ENCODE results near the gene C1orf74.
"Not testable (repeated sequence)": the region's sequence is repeated elsewhere in the genome, so short reads cannot be mapped to it uniquely, and the experiment has no call there.

Gene C1orf74

DNA sequence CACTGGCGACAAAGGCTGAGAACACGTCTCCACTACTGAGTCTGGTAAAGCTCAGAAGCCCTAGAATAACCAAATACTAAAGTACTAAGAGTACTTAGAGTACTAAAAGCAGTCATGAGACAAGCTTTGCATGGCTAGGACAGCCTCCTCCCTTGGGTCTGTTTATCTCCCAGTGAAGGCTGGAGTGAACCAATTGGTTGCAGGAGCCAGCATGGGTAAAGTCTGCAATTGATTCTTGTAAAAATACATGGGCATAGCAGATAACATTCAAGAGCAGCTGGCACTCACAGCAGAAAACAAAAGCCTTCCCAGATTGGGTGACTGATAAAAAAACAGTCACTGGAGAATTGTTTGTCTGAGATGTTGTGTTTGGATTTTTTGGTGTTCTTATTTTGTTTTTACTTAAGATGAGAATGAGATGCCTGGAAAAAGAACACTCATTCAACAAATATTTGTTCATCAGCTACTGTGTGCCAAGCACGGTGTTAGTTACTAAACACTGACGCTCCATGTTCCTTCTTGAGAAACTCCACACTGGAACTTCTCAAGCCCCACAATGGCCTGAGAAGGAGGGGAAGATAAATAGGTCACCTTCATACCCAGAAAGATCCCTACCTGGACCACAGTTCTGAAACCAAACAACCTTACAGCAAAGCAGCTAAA, 17.9 kb upstream of the C1orf74 start:
- H3K9ac ChIP-seq (ENCODE audit: low read length): peak overlapping the region; percentile 42
- H3K9me3 ChIP-seq (ENCODE audit: control insufficient read depth, low read length): no peaks in the 10 kb centered on the region
- H3K27me3 ChIP-seq (ENCODE audit: control insufficient read depth, insufficient read depth, low read length): no peaks in the 10 kb centered on the region
- no peak overlapping the region for H3K4me3 ChIP-seq (ENCODE audit: low read length)
- H3K36me3 ChIP-seq (ENCODE audit: control insufficient read depth, insufficient read depth, low read length): peaks cover 10% of the 10 kb centered on the region
- peaks cover 40% of the 10 kb centered on the region for H3K4me1 ChIP-seq (ENCODE audit: control insufficient read depth, insufficient read depth, low read length)

DNA sequence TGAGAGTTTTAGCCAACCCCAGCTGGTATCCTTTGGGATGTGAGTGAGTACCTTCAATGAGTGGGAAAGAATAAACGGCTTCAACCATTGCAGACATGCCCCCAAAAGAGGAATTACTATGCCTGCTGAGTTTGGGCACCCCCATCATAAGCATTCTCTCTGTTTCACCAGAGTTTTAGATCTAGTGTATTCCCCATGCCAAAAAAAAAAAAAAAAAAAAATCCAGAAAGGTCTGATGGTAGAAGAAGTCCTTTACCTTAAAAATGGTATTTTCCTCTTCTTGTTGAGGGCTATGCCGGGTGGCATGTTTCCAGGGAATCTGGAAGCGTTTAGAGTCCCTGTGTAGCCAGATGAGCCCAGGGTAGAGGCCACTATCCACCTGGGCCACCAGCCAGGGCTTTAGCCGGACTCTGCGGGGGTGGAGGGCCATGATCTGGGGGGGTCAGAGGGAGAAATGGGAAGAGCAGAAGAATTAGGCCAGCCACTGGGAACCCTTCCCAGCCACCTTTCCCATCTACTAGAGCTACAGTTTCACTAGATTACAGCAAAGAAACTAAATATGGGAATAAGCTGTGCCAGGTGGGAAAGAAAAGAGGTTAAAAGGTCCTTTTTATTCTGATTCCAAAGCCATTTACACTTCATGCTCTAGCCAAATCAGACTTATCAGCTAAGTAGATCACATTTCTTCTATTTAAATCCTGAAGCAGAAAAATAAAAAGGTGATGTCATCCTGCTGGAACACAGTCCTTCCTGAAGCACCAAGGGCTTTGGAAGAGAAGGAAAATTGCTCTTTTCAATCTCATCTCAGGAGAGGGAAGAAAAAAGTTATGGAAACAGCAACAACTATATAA, 16.9 kb upstream of the C1orf74 start:
- no peaks in the 10 kb centered on the region for H3K27me3 ChIP-seq (ENCODE audit: control insufficient read depth, insufficient read depth, low read length)
- peak overlapping the region; percentile 42 for H3K9ac ChIP-seq (ENCODE audit: low read length)
- peaks cover 34% of the 10 kb centered on the region for H3K4me1 ChIP-seq (ENCODE audit: control insufficient read depth, insufficient read depth, low read length)
- H3K9me3 ChIP-seq (ENCODE audit: control insufficient read depth, low read length): no peaks in the 10 kb centered on the region
- H3K36me3 ChIP-seq (ENCODE audit: control insufficient read depth, insufficient read depth, low read length): peaks cover 10% of the 10 kb centered on the region
- H3K4me3 ChIP-seq (ENCODE audit: low read length): no peak overlapping the region

DNA sequence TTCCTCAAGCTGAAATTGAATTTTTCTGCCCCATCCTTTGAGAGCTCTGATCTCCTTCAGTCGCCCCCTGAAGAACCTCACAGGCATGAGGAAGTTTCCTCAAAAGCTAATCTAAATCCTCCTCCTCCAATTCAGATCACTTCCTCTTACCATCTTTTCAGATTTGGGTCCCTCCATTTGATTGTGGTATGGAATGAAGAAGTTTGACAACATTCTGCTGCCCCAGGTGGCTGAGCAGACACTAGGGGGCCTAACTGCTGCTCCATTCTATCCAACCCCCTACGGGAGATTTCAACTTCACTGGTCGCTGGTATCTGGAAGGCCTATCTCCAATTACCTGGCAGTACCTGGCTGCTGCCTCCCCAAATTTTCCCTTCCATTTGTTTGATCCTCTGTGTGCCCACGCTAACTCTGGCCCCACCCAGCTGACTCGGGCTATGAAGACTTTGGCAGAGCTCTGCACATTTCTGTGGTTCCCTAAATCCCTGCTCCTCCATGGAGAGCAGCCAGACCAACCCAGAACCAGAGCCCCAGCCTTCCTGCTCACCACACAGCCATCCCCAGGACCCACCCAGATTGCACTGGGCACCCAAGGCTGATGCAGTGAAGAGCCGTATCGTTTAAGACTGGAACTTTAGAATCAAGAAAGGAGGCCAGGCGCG, 13.8 kb upstream of the C1orf74 start:
- Histone ChIP-seq H3K36me3 (ENCODE audit: control insufficient read depth, insufficient read depth, low read length) (peaks cover 10% of the 10 kb centered on the region), H3K9ac (ENCODE audit: low read length) (no peak overlapping the region), H3K4me3 (ENCODE audit: low read length) (no peak overlapping the region), H3K4me1 (ENCODE audit: control insufficient read depth, insufficient read depth, low read length) (peaks cover 20% of the 10 kb centered on the region), H3K9me3 (ENCODE audit: control insufficient read depth, low read length) (no peaks in the 10 kb centered on the region), H3K27me3 (ENCODE audit: control insufficient read depth, insufficient read depth, low read length) (no peaks in the 10 kb centered on the region)

DNA sequence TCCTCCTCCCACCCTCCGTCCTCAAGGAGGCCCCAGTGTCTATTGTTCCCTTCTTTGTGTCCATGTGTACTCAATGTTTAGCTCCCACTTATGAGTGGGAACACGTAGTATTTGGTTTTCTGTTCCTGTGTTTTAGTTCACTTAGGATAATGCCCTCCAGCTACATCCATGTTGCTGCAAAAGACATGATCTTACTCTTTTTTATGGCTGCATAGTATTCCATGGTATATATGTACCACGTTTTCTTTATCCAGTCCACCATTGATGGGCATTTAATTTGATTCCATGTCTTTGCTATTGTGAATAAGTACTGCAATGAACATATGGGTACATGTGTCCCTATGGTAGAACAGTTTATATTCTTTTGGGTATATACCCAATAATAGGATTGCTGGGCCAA, 9.4 kb upstream of the C1orf74 start:
- H3K36me3 ChIP-seq (ENCODE audit: control insufficient read depth, insufficient read depth, low read length): peaks cover 12% of the 10 kb centered on the region

GRCh38 chr1:209791920-209792319, 7.6 kb upstream of the C1orf74 start:
- Histone ChIP-seq H3K4me1 (ENCODE audit: control insufficient read depth, insufficient read depth, low read length) (peaks cover 49% of the 10 kb centered on the region), H3K9ac (ENCODE audit: low read length) (no peak overlapping the region), H3K4me3 (ENCODE audit: low read length) (no peak overlapping the region), H3K9me3 (ENCODE audit: control insufficient read depth, low read length) (no peaks in the 10 kb centered on the region), H3K36me3 (ENCODE audit: control insufficient read depth, insufficient read depth, low read length) (peaks cover 12% of the 10 kb centered on the region), H3K27me3 (ENCODE audit: control insufficient read depth, insufficient read depth, low read length) (no peaks in the 10 kb centered on the region)

More for the DNA sequence above, 9.4 kb upstream of the C1orf74 start:
- not testable (repeated sequence) for H3K27me3 ChIP-seq (ENCODE audit: control insufficient read depth, insufficient read depth, low read length); H3K9ac ChIP-seq (ENCODE audit: low read length); H3K9me3 ChIP-seq (ENCODE audit: control insufficient read depth, low read length); H3K4me3 ChIP-seq (ENCODE audit: low read length)
- H3K4me1 ChIP-seq (ENCODE audit: control insufficient read depth, insufficient read depth, low read length): peaks cover 31% of the 10 kb centered on the region

GRCh38 chr1:209790286-209791193, 6.2 kb upstream of the C1orf74 start:
- H3K36me3 ChIP-seq (ENCODE audit: control insufficient read depth, insufficient read depth, low read length): peaks cover 12% of the 10 kb centered on the region
- no peaks in the 10 kb centered on the region for H3K27me3 ChIP-seq (ENCODE audit: control insufficient read depth, insufficient read depth, low read length)
- peaks cover 56% of the 10 kb centered on the region for H3K4me1 ChIP-seq (ENCODE audit: control insufficient read depth, insufficient read depth, low read length)
- H3K9ac ChIP-seq (ENCODE audit: low read length): no peak overlapping the region
- H3K9me3 ChIP-seq (ENCODE audit: control insufficient read depth, low read length): no peaks in the 10 kb centered on the region
- no peak overlapping the region for H3K4me3 ChIP-seq (ENCODE audit: low read length)

GRCh38 chr1:209789245-209789644, 4.9 kb upstream of the C1orf74 start:
- peaks cover 12% of the 10 kb centered on the region for H3K36me3 ChIP-seq (ENCODE audit: control insufficient read depth, insufficient read depth, low read length)
- no peak overlapping the region for H3K9ac ChIP-seq (ENCODE audit: low read length)
- H3K27me3 ChIP-seq (ENCODE audit: control insufficient read depth, insufficient read depth, low read length): no peaks in the 10 kb centered on the region
- H3K9me3 ChIP-seq (ENCODE audit: control insufficient read depth, low read length): no peaks in the 10 kb centered on the region
- H3K4me1 ChIP-seq (ENCODE audit: control insufficient read depth, insufficient read depth, low read length): peaks cover 63% of the 10 kb centered on the region
- H3K4me3 ChIP-seq (ENCODE audit: low read length): no peak overlapping the region

- Histone ChIP-seq H3K9me3 (ENCODE audit: control insufficient read depth, low read length) (no peaks in the 10 kb centered on the region), H3K27me3 (ENCODE audit: control insufficient read depth, insufficient read depth, low read length) (no peaks in the 10 kb centered on the region), H3K4me3 (ENCODE audit: low read length) (no peak overlapping the region), H3K36me3 (ENCODE audit: control insufficient read depth, insufficient read depth, low read length) (peaks cover 12% of the 10 kb centered on the region), H3K9ac (ENCODE audit: low read length) (peak overlapping the region; percentile 22), H3K4me1 (ENCODE audit: control insufficient read depth, insufficient read depth, low read length) (peaks cover 71% of the 10 kb centered on the region)
Observed at GRCh38 chr1:209787551-209787950, 3.2 kb upstream of the C1orf74 start.

DNA sequence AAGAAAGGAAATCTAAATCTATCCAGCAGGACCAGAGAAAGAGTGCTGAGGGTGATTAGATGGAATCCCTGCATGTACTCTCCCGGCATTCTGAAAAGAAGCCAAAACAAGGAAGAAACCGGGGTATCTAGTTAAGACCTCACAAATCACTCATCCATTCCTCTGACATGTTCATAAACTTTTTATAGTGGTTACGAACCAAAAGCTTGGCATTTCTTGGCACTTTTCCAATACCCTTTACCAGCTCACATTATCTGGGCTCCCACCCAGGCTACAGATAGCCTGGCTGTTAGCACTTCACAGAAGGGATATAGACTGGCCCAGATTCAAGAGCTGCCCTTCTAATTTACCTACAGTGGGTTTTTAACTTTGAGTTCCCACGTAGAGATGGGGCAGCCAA, 1.8 kb upstream of the C1orf74 start:
- Histone ChIP-seq H3K9me3 (ENCODE audit: control insufficient read depth, low read length) (no peaks in the 10 kb centered on the region), H3K4me3 (ENCODE audit: low read length) (no peak overlapping the region), H3K9ac (ENCODE audit: low read length) (no peak overlapping the region), H3K4me1 (ENCODE audit: control insufficient read depth, insufficient read depth, low read length) (peaks cover 57% of the 10 kb centered on the region), H3K27me3 (ENCODE audit: control insufficient read depth, insufficient read depth, low read length) (no peaks in the 10 kb centered on the region), H3K36me3 (ENCODE audit: control insufficient read depth, insufficient read depth, low read length) (peaks cover 12% of the 10 kb centered on the region)

- Histone ChIP-seq H3K9ac (ENCODE audit: low read length) (no peak overlapping the region), H3K36me3 (ENCODE audit: control insufficient read depth, insufficient read depth, low read length) (peaks cover 8% of the 10 kb centered on the region), H3K4me3 (ENCODE audit: low read length) (no peak overlapping the region), H3K4me1 (ENCODE audit: control insufficient read depth, insufficient read depth, low read length) (peaks cover 51% of the 10 kb centered on the region), H3K27me3 (ENCODE audit: control insufficient read depth, insufficient read depth, low read length) (no peaks in the 10 kb centered on the region), H3K9me3 (ENCODE audit: control insufficient read depth, low read length) (no peaks in the 10 kb centered on the region)
Observed at GRCh38 chr1:209785592-209785991, 1.2 kb upstream of the C1orf74 start.

DNA sequence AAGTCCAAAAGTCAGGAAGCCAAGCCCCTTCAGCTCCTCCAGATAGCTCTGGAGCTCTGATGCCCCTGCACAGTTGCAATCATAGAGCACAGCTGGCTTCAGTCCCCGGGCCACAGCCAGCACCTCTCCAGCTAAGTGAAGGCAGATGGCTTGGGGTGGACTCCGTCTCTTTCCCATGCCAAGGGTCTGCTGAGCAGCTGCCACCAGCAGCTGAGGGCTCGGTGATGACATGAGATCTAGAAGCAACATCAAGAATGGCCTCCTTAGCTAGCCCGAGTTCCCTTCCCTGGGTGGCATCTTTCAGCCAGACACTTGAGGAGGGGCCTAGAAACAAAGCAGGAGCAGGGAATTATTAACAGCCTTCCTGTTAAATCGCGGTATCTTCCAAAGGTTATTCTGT, 973 bp downstream of the C1orf74 start:
- Histone ChIP-seq H3K9me3 (ENCODE audit: control insufficient read depth, low read length) (no peaks in the 10 kb centered on the region), H3K9ac (ENCODE audit: low read length) (peak overlapping the region; percentile 87), H3K27me3 (ENCODE audit: control insufficient read depth, insufficient read depth, low read length) (no peaks in the 10 kb centered on the region), H3K36me3 (ENCODE audit: control insufficient read depth, insufficient read depth, low read length) (no peaks in the 10 kb centered on the region), H3K4me3 (ENCODE audit: low read length) (peak overlapping the region; percentile 89), H3K4me1 (ENCODE audit: control insufficient read depth, insufficient read depth, low read length) (peaks cover 44% of the 10 kb centered on the region)
